Endothelial cell of umbilical vein (primary cell): ENCODE results near the gene SLC47A1. TPM values are rescaled to one million over a fixed set of nuclear protein-coding genes. Genes with fewer than 3 reads are reported as not detected.

ENCODE experiments used
- BruUV-seq: library from RNA; stranded (reverse); fragments of 400-500 nt; replicated peaks from 2 replicates; lab custom pipeline; 2021; lab: Mats Ljungman, UMichigan
- CTCF ChIA-PET: fragments of 300-600, 350-600 bp; sonication (Branson Sonifier 250); formaldehyde crosslinking; loops from one replicate; lab custom pipeline; 2021; ENCODE audit warnings: antibody characterized with exemption, inconsistent platforms; lab: Charles Lee
- POLR2A ChIA-PET: fragments of 300-600, 350-600 bp; sonication (Branson Sonifier 250); formaldehyde crosslinking; loops from one replicate; lab custom pipeline; 2021; ENCODE audit warnings: antibody characterized with exemption, inconsistent platforms; lab: Charles Lee
- DNase-seq: peaks from one replicate; pipeline ENCODE4 v3.0.0-alpha.2; 2011; ENCODE audit warnings: low read depth, low spot score
- FAIRE-seq: peaks from 2 replicates; lab custom pipeline; 2011; peaks lifted over from hg19 to GRCh38; lab: Jason Lieb, UNC
- H2AFZ ChIP-seq: 2 replicates; pipeline ENCODE4 v1.6.0; 2012; ENCODE audit warnings: low read depth, low read length, control low read depth, inconsistent platforms
- H3K27ac ChIP-seq: 2 replicates; pipeline ENCODE4 v1.5.1; 2011; ENCODE audit warnings: low read depth, mild to moderate bottlenecking, control low read depth, low read length, moderate library complexity; ENCODE audit not compliant: insufficient read depth
- H3K27me3 ChIP-seq, 2 experiments: 2 replicates each; pipeline versions ENCODE4 v1.6.0 to v1.6.1; 2011; ENCODE audit warnings: low read length in 2 of 2, mixed read lengths in 1 of 2; ENCODE audit not compliant: control insufficient read depth in 2 of 2, insufficient read depth in 2 of 2
- H3K36me3 ChIP-seq, 2 experiments: 2 replicates in 1 of 2; 3 replicates in 1 of 2; pipeline ENCODE4 v1.5.1; 2011; ENCODE audit warnings: low read length in 2 of 2, mild to moderate bottlenecking in 1 of 2, moderate library complexity in 1 of 2; ENCODE audit not compliant: control insufficient read depth in 2 of 2, insufficient read depth in 2 of 2; ENCODE audit errors: extremely low read depth in 1 of 2
- H3K4me1 ChIP-seq: 3 replicates; pipeline ENCODE4 v1.5.1; 2011; ENCODE audit warnings: mild to moderate bottlenecking, low read length; ENCODE audit not compliant: control insufficient read depth, insufficient read depth; ENCODE audit errors: extremely low read depth
- H3K4me2 ChIP-seq: 2 replicates; pipeline ENCODE4 v1.6.1; 2011; ENCODE audit warnings: low read length, control low read depth, mixed read lengths; ENCODE audit not compliant: insufficient read depth
- H3K4me3 ChIP-seq, 3 experiments: fragments of 200-600 bp in 1 of 3; sonication (generic), shearing (Covaris generic) in 1 of 3; replicated peaks in 1 of 3; 2 replicates each; pipeline ENCODE4 v1.5.1; 2011 to 2016; ENCODE audit warnings: control low read depth in 3 of 3, low read length in 3 of 3, mild to moderate bottlenecking in 2 of 3, inconsistent platforms in 1 of 3, low read depth in 1 of 3, moderate library complexity in 1 of 3; ENCODE audit not compliant: insufficient read depth in 1 of 3
- H3K79me2 ChIP-seq: 2 replicates; pipeline ENCODE4 v1.6.0; 2012; ENCODE audit warnings: low read length, inconsistent platforms; ENCODE audit not compliant: control insufficient read depth, insufficient read depth
- H3K9ac ChIP-seq: replicated peaks from 2 replicates; pipeline ENCODE3; 2011; ENCODE audit warnings: low read length, control low read depth; ENCODE audit not compliant: insufficient read depth; ENCODE audit errors: extremely low read depth
- H3K9me1 ChIP-seq: replicated peaks from 3 replicates; pipeline ENCODE4 v1.6.0; 2011; ENCODE audit warnings: mild to moderate bottlenecking, low read length; ENCODE audit not compliant: control insufficient read depth, insufficient read depth; ENCODE audit errors: extremely low read depth
- H3K9me3 ChIP-seq: replicated peaks from 2 replicates; pipeline ENCODE4 v1.5.1; 2012; ENCODE audit warnings: low read length, inconsistent platforms; ENCODE audit not compliant: control insufficient read depth, insufficient read depth
- H4K20me1 ChIP-seq: replicated peaks from 2 replicates; pipeline ENCODE3; 2011; ENCODE audit warnings: mild to moderate bottlenecking, low read length; ENCODE audit not compliant: control insufficient read depth, insufficient read depth; ENCODE audit errors: extremely low read depth
- CTCF ChIP-seq, 2 donors: IDR thresholded peaks; 1 replicate in 1 of 2; 2 replicates in 1 of 2; pipeline ENCODE4 v1.5.1; 2011; ENCODE audit warnings: low read length in 2 of 2, mild to moderate bottlenecking in 2 of 2, moderate library complexity in 2 of 2, control low read depth in 1 of 2, inconsistent platforms in 1 of 2, low read depth in 1 of 2; ENCODE audit not compliant: insufficient read depth in 1 of 2; ENCODE audit errors: extremely low read depth in 1 of 2
- EZH2 ChIP-seq: IDR thresholded peaks from 2 replicates; pipeline ENCODE4 v1.6.1; 2012; ENCODE audit warnings: borderline replicate concordance, low read depth, mild to moderate bottlenecking, moderate library complexity, low read length, inconsistent platforms; ENCODE audit not compliant: severe bottlenecking
- FOS ChIP-seq: IDR thresholded peaks from 2 replicates; pipeline ENCODE4 v1.6.1; 2011; ENCODE audit warnings: mild to moderate bottlenecking, low read length, moderate library complexity, borderline replicate concordance; ENCODE audit not compliant: insufficient read depth
- GATA2 ChIP-seq: IDR thresholded peaks from 2 replicates; pipeline ENCODE4 v1.7.0; 2011; ENCODE audit warnings: low read depth, mild to moderate bottlenecking, moderate library complexity, mixed read lengths, low read length; ENCODE audit not compliant: insufficient read length, insufficient read depth
- JUN ChIP-seq: IDR thresholded peaks from 2 replicates; pipeline ENCODE4 v1.6.1; 2011; ENCODE audit warnings: borderline replicate concordance, low read depth; ENCODE audit not compliant: insufficient read length, insufficient read depth
- MAX ChIP-seq: IDR thresholded peaks from 2 replicates; pipeline ENCODE4 v1.6.1; 2011; ENCODE audit not compliant: insufficient read depth, insufficient read length
- MYC ChIP-seq: IDR thresholded peaks from one replicate; pipeline ENCODE4 v1.6.1; 2011; ENCODE audit warnings: mild to moderate bottlenecking, low read depth, low read length
- POLR2A ChIP-seq: IDR thresholded peaks from 2 replicates; pipeline ENCODE4 v1.6.1; 2012; ENCODE audit warnings: low read depth, mild to moderate bottlenecking, control low read depth, low read length
- POLR2AphosphoS5 ChIP-seq: IDR thresholded peaks from 2 replicates; pipeline ENCODE4 v1.6.1; 2012; ENCODE audit warnings: low read depth, mild to moderate bottlenecking, control low read depth, low read length, moderate library complexity; ENCODE audit not compliant: insufficient read depth
- dilution Hi-C: fragments of 300-500 bp; cut with MboI; formaldehyde crosslinking; loops from one replicate; pipeline ENCODE4 v1.15.0; 2019; ENCODE audit warnings: low sequenced_read_pairs; ENCODE audit not compliant: extremely low pct_ligation_motif_present
- intact Hi-C: fragments of 100-400 bp; cut with micrococcal nuclease; formaldehyde crosslinking; loops from one replicate; pipeline ENCODE4 v1.10.0; 2022
- polyA plus RNA-seq, 4 experiments: library from polyadenylated mRNA; depleted of rRNA in 3 of 4; stranded (reverse) in 3 of 4; unstranded in 1 of 4; fragments of >200 nt; gene quantifications; 2 replicates each; pipeline versions ENCODE4 v1.2.1 to v1.2.3, GENCODE V29; 2011 to 2012; ENCODE audit warnings: missing spikeins in 1 of 4
- total RNA-seq: library from RNA; stranded (reverse); gene quantifications from 2 replicates; pipeline ENCODE4 v1.2.3, GENCODE V29; 2021

Gene SLC47A1
- total and polyA plus RNA-seq, 2 donors (not counting 3 experiments of a cell fraction or from before 2014, with no cell fraction given): 3.3 to 6.9 TPM

- FAIRE-seq: no peak
- H2AFZ ChIP-seq: no peak overlapping the region
- ChIA-PET POLR2A (no interaction called here), CTCF (no interaction called here)
- H3K4me3 ChIP-seq: no peak overlapping the region
- no peaks in the 10 kb centered on the region for H3K36me3 ChIP-seq
- H3K9me1 ChIP-seq: no peaks in the 10 kb centered on the region
- H3K79me2 ChIP-seq: no peaks in the 10 kb centered on the region
- no peak for TF ChIP-seq POLR2AphosphoS5
- no peak for TF ChIP-seq MAX
- TF ChIP-seq CTCF (IDR thresholded peaks at IDR 0.05; ENCODE audit: extremely low read depth in 1 of 2, insufficient read depth in 1 of 2, low read depth in 1 of 2, low read length in 2 of 2): no peak
- TF ChIP-seq FOS: no peak
- TF ChIP-seq JUN: no peak
- no peak for TF ChIP-seq GATA2
- no peak for TF ChIP-seq MYC
- no peak for TF ChIP-seq POLR2A
- no peak for TF ChIP-seq EZH2
- no peaks in the 10 kb centered on the region for H3K27me3 ChIP-seq
- H3K9me3 ChIP-seq: no peaks in the 10 kb centered on the region
- H4K20me1 ChIP-seq: no peaks in the 10 kb centered on the region
- intact Hi-C loops (no loop called here), dilution Hi-C loops (no loop called here)
- no TSS peak for BruUV-seq
- no peak overlapping the region for H3K27ac ChIP-seq
- no peak overlapping the region for H3K9ac ChIP-seq
- no peak overlapping the region for H3K4me2 ChIP-seq
- no peak for DNase-seq
- no peaks in the 10 kb centered on the region for H3K4me1 ChIP-seq
Measured at GRCh38 chr17:19592316-19592715, 58.7 kb downstream of the SLC47A1 start.
